Measurements from ENCODE around the gene RDH11. TPM values are rescaled to one million over a fixed set of nuclear protein-coding genes. Genes with fewer than 3 reads are reported as not detected.

Gene RDH11
- total and polyA plus RNA-seq, 2 donors (not counting 3 experiments of a cell fraction or from before 2014, with no cell fraction given) = 79.8 to 93.2 TPM

GRCh38 chr14:67680941-67681340 is 14.6 kb downstream of the RDH11 start:
- peaks cover 30% of the 10 kb centered on the region for H3K79me2 ChIP-seq (ENCODE audit: control insufficient read depth, insufficient read depth, low read length)
- H3K9ac ChIP-seq (replicated peaks; ENCODE audit: extremely low read depth, insufficient read depth, low read length) = no peak overlapping the region
- H3K27ac ChIP-seq (ENCODE audit: insufficient read depth, low read depth, low read length) = no peak overlapping the region
- BruUV-seq (replicated peaks) = no TSS peak
- no peaks in the 10 kb centered on the region for H3K9me3 ChIP-seq (replicated peaks; ENCODE audit: control insufficient read depth, insufficient read depth, low read length)
- TF ChIP-seq CTCF (IDR thresholded peaks at IDR 0.05; ENCODE audit: extremely low read depth in 1 of 2, insufficient read depth in 1 of 2, low read depth in 1 of 2, low read length in 2 of 2) (no peak), GATA2 (IDR thresholded peaks at IDR 0.05; ENCODE audit: insufficient read depth, insufficient read length, low read depth, low read length) (no peak), EZH2 (IDR thresholded peaks at IDR 0.05; ENCODE audit: borderline replicate concordance, low read depth, low read length, severe bottlenecking) (no peak), FOS (IDR thresholded peaks at IDR 0.05; ENCODE audit: borderline replicate concordance, insufficient read depth, low read length) (no peak), POLR2AphosphoS5 (IDR thresholded peaks at IDR 0.05; ENCODE audit: insufficient read depth, low read depth, low read length) (no peak), MAX (IDR thresholded peaks at IDR 0.05; ENCODE audit: insufficient read depth, insufficient read length) (no peak), POLR2A (IDR thresholded peaks at IDR 0.05; ENCODE audit: low read depth, low read length) (no peak), MYC (IDR thresholded peaks at IDR 0.05; ENCODE audit: low read depth, low read length) (no peak), JUN (IDR thresholded peaks at IDR 0.05; ENCODE audit: borderline replicate concordance, insufficient read depth, insufficient read length, low read depth) (no peak)
- no peak overlapping the region for H3K4me2 ChIP-seq (ENCODE audit: insufficient read depth, low read length)
- H3K36me3 ChIP-seq (ENCODE audit: control insufficient read depth in 2 of 2, extremely low read depth in 1 of 2, insufficient read depth in 2 of 2, low read length in 2 of 2) = peaks cover 4 to 7% of the 10 kb centered on the region in 2 experiments
- ChIA-PET POLR2A (no interaction called here), CTCF (interaction anchor here (1.2 to 1.9 kb wide), 4 partner anchors 11 to 154 kb away, joined by 3 to 10 read pairs (median 6); no protein-coding TSS in a partner anchor)
- no peaks in the 10 kb centered on the region for H3K27me3 ChIP-seq (ENCODE audit: control insufficient read depth in 2 of 2, insufficient read depth in 2 of 2, low read length in 2 of 2)
- FAIRE-seq (no peak), DNase-seq (ENCODE audit: low read depth, low spot score) (no peak)
- H4K20me1 ChIP-seq (replicated peaks; ENCODE audit: control insufficient read depth, extremely low read depth, insufficient read depth, low read length) = no peaks in the 10 kb centered on the region
- H3K4me1 ChIP-seq (ENCODE audit: control insufficient read depth, extremely low read depth, insufficient read depth, low read length) = peaks cover 17% of the 10 kb centered on the region
- dilution Hi-C loops (cut with MboI; ENCODE audit: extremely low pct_ligation_motif_present, low sequenced_read_pairs) = no loop called here
- no peaks in the 10 kb centered on the region for H3K9me1 ChIP-seq (replicated peaks; ENCODE audit: control insufficient read depth, extremely low read depth, insufficient read depth, low read length)
- no peak overlapping the region for H2AFZ ChIP-seq (ENCODE audit: low read depth, low read length)
- intact Hi-C loops (cut with micrococcal nuclease) = no loop called here
- H3K4me3 ChIP-seq (replicated peaks in 1 of 3; ENCODE audit: insufficient read depth in 1 of 3, low read depth in 1 of 3, low read length in 3 of 3) = no peak overlapping the region

Measured in endothelial cell of umbilical vein (primary cell).